ENCODE results near the gene GNG3.
A peak's percentile ranks its signal among the peaks of the same experiment; 100 is the strongest.

The GNG3 gene

GRCh38 chr11:62713343-62713742 lies 5.9 kb downstream of the GNG3 start:
- no peak for DNase-seq (ENCODE audit: low read depth in 1 of 2, low spot score in 1 of 2)
- in situ Hi-C loops (cut with HindIII; ENCODE audit: low pct_unique_long_range_greater_than_20kb, low sequenced_read_pairs) = no loop called here
- no peak for TF ChIP-seq JUND (IDR thresholded peaks at IDR 0.05; ENCODE audit: low read depth)

GRCh38 chr11:62715150-62716130 lies 8.0 kb downstream of the GNG3 start:
- no peak for DNase-seq (ENCODE audit: low read depth in 1 of 2, low spot score in 1 of 2)
- in situ Hi-C loops (cut with HindIII; ENCODE audit: low pct_unique_long_range_greater_than_20kb, low sequenced_read_pairs) = no loop called here
- no peak for TF ChIP-seq JUND (IDR thresholded peaks at IDR 0.05; ENCODE audit: low read depth)

- no peak for DNase-seq (ENCODE audit: low read depth in 1 of 2, low spot score in 1 of 2)
- TF ChIP-seq JUND (IDR thresholded peaks at IDR 0.05; ENCODE audit: low read depth) = no peak
- in situ Hi-C loops (cut with HindIII; ENCODE audit: low pct_unique_long_range_greater_than_20kb, low sequenced_read_pairs) = no loop called here
These were observed 8.7 kb downstream of the GNG3 start for GRCh38 chr11:62716206-62716605.

- no peak for DNase-seq (ENCODE audit: low read depth in 1 of 2, low spot score in 1 of 2)
- in situ Hi-C loops (cut with HindIII; ENCODE audit: low pct_unique_long_range_greater_than_20kb, low sequenced_read_pairs) = no loop called here
- TF ChIP-seq JUND (IDR thresholded peaks at IDR 0.05; ENCODE audit: low read depth) = no peak
These were observed 9.3 kb downstream of the GNG3 start for GRCh38 chr11:62716816-62717215.

GRCh38 chr11:62719302-62719978 lies 12.0 kb downstream of the GNG3 start:
- no peak for DNase-seq (ENCODE audit: low read depth in 1 of 2, low spot score in 1 of 2)
- in situ Hi-C loops (cut with HindIII; ENCODE audit: low pct_unique_long_range_greater_than_20kb, low sequenced_read_pairs) = no loop called here
- TF ChIP-seq JUND (IDR thresholded peaks at IDR 0.05; ENCODE audit: low read depth) = no peak

- no peak for TF ChIP-seq JUND (IDR thresholded peaks at IDR 0.05; ENCODE audit: low read depth)
- DNase-seq (ENCODE audit: low read depth in 1 of 2, low spot score in 1 of 2) = peak in 1 of 2 experiments; percentile 59
- in situ Hi-C loops (cut with HindIII; ENCODE audit: low pct_unique_long_range_greater_than_20kb, low sequenced_read_pairs) = no loop called here
These were observed 14.5 kb downstream of the GNG3 start for GRCh38 chr11:62721994-62722393.

- TF ChIP-seq JUND (IDR thresholded peaks at IDR 0.05; ENCODE audit: low read depth) = no peak
- no peak for DNase-seq (ENCODE audit: low read depth in 1 of 2, low spot score in 1 of 2)
- in situ Hi-C loops (cut with HindIII; ENCODE audit: low pct_unique_long_range_greater_than_20kb, low sequenced_read_pairs) = no loop called here
These were observed 16.7 kb downstream of the GNG3 start for GRCh38 chr11:62724171-62724570.

GRCh38 chr11:62725646-62726045 lies 18.2 kb downstream of the GNG3 start:
- TF ChIP-seq JUND (IDR thresholded peaks at IDR 0.05; ENCODE audit: low read depth) = no peak
- DNase-seq (ENCODE audit: low read depth in 1 of 2, low spot score in 1 of 2) = peak in 1 of 2 experiments; percentile 49
- in situ Hi-C loops (cut with HindIII; ENCODE audit: low pct_unique_long_range_greater_than_20kb, low sequenced_read_pairs) = no loop called here

- TF ChIP-seq JUND (IDR thresholded peaks at IDR 0.05; ENCODE audit: low read depth) = no peak
- no peak for DNase-seq (ENCODE audit: low read depth in 1 of 2, low spot score in 1 of 2)
- in situ Hi-C loops (cut with HindIII; ENCODE audit: low pct_unique_long_range_greater_than_20kb, low sequenced_read_pairs) = no loop called here
These were observed 18.9 kb downstream of the GNG3 start for GRCh38 chr11:62726156-62726914.

GRCh38 chr11:62726915-62727164 lies 19.4 kb downstream of the GNG3 start:
- no peak for TF ChIP-seq JUND (IDR thresholded peaks at IDR 0.05; ENCODE audit: low read depth)
- peak in 1 of 2 experiments; percentile 51 for DNase-seq (ENCODE audit: low read depth in 1 of 2, low spot score in 1 of 2)
- in situ Hi-C loops (cut with HindIII; ENCODE audit: low pct_unique_long_range_greater_than_20kb, low sequenced_read_pairs) = no loop called here

- DNase-seq (ENCODE audit: low read depth in 1 of 2, low spot score in 1 of 2) = peak; percentile 99
- TF ChIP-seq JUND (IDR thresholded peaks at IDR 0.05; ENCODE audit: low read depth) = no peak
- in situ Hi-C loops (cut with HindIII; ENCODE audit: low pct_unique_long_range_greater_than_20kb, low sequenced_read_pairs) = no loop called here
These were observed 19.8 kb downstream of the GNG3 start, which contains the start of gene HNRNPUL2 for GRCh38 chr11:62727165-62727871. Gene HNRNPUL2 (minus strand): TSS chr11:62727457. CDS start chr11:62727156, 301 bp downstream.

GRCh38 chr11:62727872-62728170 lies 20.3 kb downstream of the GNG3 start:
- in situ Hi-C loops (cut with HindIII; ENCODE audit: low pct_unique_long_range_greater_than_20kb, low sequenced_read_pairs) = no loop called here
- TF ChIP-seq JUND (IDR thresholded peaks at IDR 0.05; ENCODE audit: low read depth) = no peak
- peak; percentile 95 to 100 for DNase-seq (ENCODE audit: low read depth in 1 of 2, low spot score in 1 of 2)
